DOHH2 (cell line): Measurements from ENCODE around the gene WWOX.

ENCODE experiments used
- EZH2phosphoT487 ChIP-seq: fragments of 200-600 bp; sonication (generic); IDR thresholded peaks from 2 replicates; pipeline ENCODE4 v1.6.1; 2017; ENCODE audit warnings: borderline replicate concordance, mild to moderate bottlenecking, antibody characterized with exemption, low read length, moderate library complexity, mixed read lengths
- TF ChIP-seq, protein P1 (sequence below): fragments of 200-600 bp; sonication (generic); IDR thresholded peaks from one replicate; pipeline ENCODE4 v1.5.1; 2014; ENCODE audit warnings: antibody characterized with exemption, mild to moderate bottlenecking, low read depth, low read length; ENCODE audit not compliant: poor library complexity, severe bottlenecking

DNA sequence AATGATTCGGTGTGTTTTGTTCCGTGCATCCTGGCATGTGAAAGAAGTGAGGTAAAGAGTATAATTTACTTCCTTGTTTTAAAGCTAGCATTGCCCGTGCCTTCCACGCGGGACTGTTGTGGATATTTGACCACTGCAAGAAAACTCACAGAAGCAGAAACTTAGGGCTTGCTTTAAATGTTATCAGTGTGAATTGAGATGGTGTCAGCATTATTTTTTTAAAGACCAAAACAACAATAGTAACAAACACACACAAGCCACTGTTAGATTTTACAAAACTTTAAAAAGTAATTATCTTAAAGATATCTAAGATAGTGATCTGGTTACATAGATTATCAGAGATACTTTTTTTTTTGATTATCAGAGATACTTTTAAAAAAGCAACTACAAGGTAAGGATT lies 47.4 kb downstream of the WWOX start:
- TF ChIP-seq, protein P1, sequence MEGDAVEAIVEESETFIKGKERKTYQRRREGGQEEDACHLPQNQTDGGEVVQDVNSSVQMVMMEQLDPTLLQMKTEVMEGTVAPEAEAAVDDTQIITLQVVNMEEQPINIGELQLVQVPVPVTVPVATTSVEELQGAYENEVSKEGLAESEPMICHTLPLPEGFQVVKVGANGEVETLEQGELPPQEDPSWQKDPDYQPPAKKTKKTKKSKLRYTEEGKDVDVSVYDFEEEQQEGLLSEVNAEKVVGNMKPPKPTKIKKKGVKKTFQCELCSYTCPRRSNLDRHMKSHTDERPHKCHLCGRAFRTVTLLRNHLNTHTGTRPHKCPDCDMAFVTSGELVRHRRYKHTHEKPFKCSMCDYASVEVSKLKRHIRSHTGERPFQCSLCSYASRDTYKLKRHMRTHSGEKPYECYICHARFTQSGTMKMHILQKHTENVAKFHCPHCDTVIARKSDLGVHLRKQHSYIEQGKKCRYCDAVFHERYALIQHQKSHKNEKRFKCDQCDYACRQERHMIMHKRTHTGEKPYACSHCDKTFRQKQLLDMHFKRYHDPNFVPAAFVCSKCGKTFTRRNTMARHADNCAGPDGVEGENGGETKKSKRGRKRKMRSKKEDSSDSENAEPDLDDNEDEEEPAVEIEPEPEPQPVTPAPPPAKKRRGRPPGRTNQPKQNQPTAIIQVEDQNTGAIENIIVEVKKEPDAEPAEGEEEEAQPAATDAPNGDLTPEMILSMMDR = no peak
- TF ChIP-seq EZH2phosphoT487 = no peak
